Stimulated activated CD4-positive, alpha-beta T cell treated with anti-CD3 and anti-CD28 coated beads, Interleukin-2, amount 100 ng/mL, for 4 hours (primary cell): Measurements from ENCODE around the gene THSD4.

Experiments used
- DNase-seq: peaks from one replicate; pipeline ENCODE4 v3.0.0-alpha.2; 2020; ENCODE audit warnings: low read depth

The THSD4 gene

GRCh38 chr15:71545923-71546322, 430.7 kb downstream of the THSD4 start:
- DNase-seq, result no peak

DNA sequence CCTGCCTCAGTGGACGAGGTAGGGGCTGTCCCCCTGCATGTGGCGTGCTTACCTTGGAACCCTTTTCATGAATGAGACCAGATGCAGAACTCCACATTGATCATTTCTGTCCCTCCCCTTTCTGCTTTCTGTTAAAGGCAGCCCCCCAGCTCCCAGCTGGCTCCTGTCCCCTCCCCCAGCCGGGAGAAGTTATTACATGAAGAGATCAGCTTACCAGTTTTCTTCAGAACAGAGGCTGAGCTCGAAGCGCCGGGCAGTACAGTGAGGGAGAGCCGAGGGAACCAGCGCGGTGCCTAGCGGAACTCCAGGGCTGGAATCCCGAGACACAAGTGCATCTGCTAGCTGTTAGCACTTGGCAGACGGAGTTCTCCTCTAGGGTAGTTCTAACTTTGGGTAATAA, 431.7 kb downstream of the THSD4 start:
- no peak for DNase-seq

DNA sequence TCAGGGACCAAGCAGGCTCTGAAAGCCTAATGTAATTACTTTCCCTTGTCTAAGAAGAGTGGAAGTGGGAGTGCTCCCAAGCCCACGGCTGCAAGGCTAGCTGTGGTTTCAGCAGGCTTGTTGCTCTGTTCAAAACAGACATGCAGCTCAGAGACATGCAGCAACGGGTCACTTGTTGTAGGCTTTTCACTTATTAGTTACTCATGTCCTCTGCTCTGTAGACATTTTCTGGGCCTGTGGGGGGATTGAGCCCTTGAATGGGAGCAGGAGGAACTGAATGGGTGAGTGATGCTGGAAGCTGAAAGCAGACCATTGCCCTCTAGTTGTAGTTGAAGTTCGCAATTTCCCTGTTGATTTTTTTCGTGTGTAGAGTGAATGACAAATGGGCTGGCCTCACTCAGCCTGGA, 433.1 kb downstream of the THSD4 start:
- no peak for DNase-seq

GRCh38 chr15:71549091-71549490, 433.8 kb downstream of the THSD4 start:
- no peak for DNase-seq

GRCh38 chr15:71549697-71550096, 434.4 kb downstream of the THSD4 start:
- DNase-seq, result no peak

DNA sequence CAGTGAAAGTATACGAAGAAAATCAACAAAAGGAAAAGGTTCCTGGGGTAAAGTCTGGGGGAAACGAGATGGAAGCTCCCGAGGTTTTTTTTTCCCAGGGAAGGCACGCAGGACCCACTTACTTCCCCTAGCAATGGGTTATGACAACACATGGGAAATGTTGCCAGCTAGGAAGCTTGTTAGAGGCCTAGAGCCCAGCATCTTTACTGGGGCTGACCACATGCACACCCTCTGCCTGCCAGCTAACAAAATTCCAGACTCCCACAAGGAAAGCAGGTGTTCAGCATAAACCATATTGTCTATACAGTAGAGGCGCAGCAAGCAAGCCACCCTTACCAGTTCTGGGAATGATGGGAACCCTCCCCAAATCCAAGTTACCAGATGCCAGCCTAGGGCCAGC, 436.3 kb downstream of the THSD4 start:
- DNase-seq, result no peak

DNA sequence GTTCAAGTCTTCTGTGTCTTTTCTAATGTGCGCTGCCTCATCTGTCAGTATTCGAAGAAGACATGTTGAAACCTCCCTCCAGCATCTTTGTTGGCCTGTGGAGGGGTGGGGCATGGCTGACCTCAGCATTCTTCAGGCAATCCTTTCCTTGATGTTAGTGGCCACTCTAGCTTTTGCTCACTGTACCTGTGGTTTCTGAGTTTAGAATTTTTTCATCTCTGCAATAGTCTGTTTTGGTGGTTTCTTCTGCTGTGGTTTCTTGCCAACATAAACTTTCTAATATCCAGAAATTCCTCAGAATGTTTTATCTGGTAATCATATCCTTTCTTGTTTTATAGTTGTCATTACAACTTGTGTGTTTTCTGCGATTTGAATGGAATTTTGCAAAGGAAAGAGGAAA, 443.8 kb downstream of the THSD4 start:
- DNase-seq, result no peak

DNA sequence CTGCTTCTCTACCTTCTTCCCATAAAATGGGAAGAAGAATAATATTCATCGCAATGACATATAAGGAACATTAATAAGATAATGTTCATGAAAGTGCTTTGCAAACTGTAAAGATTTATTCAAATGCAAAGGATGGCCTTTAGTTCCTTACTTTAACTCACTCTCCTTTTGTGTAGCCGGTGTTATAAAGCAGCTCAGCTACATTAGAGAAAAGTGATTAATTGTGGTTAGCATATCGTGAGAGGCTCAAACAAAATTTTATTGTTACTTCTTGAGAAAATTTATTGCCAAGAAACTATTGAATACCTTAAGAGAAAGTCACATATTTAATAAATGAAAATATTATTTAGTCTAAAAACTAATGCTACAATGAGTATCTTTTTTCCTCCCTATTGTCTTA, 444.3 kb downstream of the THSD4 start:
- DNase-seq, result no peak

DNA sequence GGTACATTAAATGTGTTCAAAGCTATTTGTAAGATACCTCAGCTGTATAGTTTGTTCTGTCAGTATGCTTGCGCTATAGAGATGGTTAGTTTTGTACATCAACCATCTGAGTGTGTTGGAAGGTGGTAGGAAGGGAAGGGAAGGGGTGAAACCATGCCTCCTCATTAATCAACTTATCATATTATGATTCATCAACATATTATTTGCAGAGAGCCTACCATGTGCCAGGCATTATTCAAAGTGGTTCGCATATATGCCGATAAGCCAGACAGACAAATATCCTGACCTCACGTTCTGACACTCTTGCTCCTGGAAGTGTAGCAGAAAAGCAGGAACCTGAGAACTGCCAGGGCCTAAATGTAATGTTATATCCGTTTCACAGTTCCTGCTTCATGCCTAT, 447.0 kb downstream of the THSD4 start:
- DNase-seq, result no peak

GRCh38 chr15:71564217-71564616, 448.9 kb downstream of the THSD4 start:
- no peak for DNase-seq

- no peak for DNase-seq
Observed at GRCh38 chr15:71565006-71565405, 449.7 kb downstream of the THSD4 start.

GRCh38 chr15:71565631-71566160, 450.4 kb downstream of the THSD4 start:
- DNase-seq, result no peak

DNA sequence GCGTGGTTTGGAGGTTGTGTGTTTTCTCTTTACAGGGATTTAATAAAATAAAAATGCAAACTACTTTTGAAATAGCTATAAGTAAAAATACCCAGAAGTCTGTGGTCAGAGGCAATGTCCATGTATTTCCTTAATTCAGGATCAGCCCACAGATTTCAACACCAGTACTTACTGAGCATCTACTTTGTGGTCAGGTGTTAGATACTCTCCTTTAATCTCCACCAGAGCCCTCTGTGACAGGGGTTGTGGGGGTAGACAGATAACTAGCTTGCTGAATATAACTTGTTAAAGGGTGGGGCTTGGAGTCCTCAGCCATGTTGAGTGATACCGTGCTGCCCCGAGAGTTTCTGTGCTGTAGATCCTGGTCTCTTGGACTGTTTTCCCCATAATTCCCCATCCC, 451.0 kb downstream of the THSD4 start:
- DNase-seq, result no peak

GRCh38 chr15:71567173-71567572, 451.9 kb downstream of the THSD4 start:
- no peak for DNase-seq

GRCh38 chr15:71568227-71568626, 453.0 kb downstream of the THSD4 start:
- DNase-seq, result no peak

DNA sequence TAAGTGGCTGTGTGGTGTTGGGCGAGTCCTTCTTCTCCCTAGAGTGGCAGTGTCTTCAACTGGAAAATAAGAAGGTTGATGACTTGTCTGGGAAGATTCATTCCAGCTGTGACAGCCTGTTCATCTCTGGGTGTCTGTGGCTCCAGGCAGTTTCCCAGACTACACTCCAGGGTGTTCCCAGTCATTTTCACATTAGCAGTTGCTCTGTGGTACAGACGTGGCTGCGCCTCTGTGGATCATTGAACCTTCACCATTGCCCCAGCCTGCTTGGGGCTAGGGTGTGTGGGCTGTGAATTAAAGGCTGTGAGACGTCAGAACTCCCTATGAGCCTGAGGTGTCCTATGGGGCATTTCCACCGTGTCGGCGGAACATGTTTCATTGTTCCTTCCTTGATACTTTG, 455.5 kb downstream of the THSD4 start:
- no peak for DNase-seq

DNA sequence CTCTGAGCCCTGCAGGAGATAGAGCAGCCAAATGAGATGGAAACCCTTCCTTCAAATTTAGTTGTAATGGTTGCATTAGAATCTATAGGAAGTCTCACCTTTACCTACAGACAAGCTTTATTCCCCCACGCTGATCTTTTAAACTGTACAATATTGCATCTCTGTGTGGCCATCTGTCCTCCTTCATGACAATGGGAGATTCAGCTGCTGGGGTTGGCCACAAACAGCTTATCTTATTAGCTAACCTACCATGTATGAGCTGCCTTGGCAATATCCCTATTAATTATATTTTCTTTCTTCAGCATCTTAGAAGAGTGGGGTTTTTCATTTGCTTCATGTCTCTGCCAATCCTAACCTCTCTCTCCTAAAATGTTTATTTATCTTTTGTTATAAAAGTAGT, 456.4 kb downstream of the THSD4 start:
- no peak for DNase-seq

- DNase-seq, result no peak
Observed at GRCh38 chr15:71572452-71573053, 457.3 kb downstream of the THSD4 start.

GRCh38 chr15:71573599-71573998, 458.3 kb downstream of the THSD4 start:
- no peak for DNase-seq

- no peak for DNase-seq
Observed at GRCh38 chr15:71575474-71576045, 460.3 kb downstream of the THSD4 start.

- DNase-seq, result no peak
Observed at GRCh38 chr15:71577071-71577470, 461.8 kb downstream of the THSD4 start.

- no peak for DNase-seq
Observed at GRCh38 chr15:71581398-71581930, 466.2 kb downstream of the THSD4 start.

GRCh38 chr15:71585159-71585558, 469.9 kb downstream of the THSD4 start:
- DNase-seq, result no peak

- no peak for DNase-seq
Observed at GRCh38 chr15:71586463-71586862, 471.2 kb downstream of the THSD4 start.
